H9 (cell line): ENCODE data around the gene WARS2. TPM values are rescaled to one million over a fixed set of nuclear protein-coding genes. Genes with fewer than 3 reads are reported as not detected.

Experiments
- DNase-seq: peaks from one replicate; pipeline ENCODE4 v3.0.0-alpha.2; 2017
- H2AFZ ChIP-seq: one replicate; pipeline ENCODE4 v1.6.1; 2013; ENCODE audit warnings: mild to moderate bottlenecking, low read length, control low read depth, moderate library complexity
- H2AK5ac ChIP-seq: 2 replicates; pipeline ENCODE4 v1.6.1; 2013; ENCODE audit warnings: low read length, control low read depth, mixed read lengths; ENCODE audit not compliant: insufficient read length
- H2BK120ac ChIP-seq: one replicate; pipeline ENCODE4 v1.6.1; 2013; ENCODE audit warnings: low read depth, mild to moderate bottlenecking, low read length, control low read depth, inconsistent platforms; ENCODE audit not compliant: poor library complexity, severe bottlenecking
- H2BK12ac ChIP-seq: 2 replicates; pipeline ENCODE4 v1.6.1; 2013; ENCODE audit warnings: low read length, control low read depth, mixed read lengths, low read depth; ENCODE audit not compliant: insufficient read length
- H2BK15ac ChIP-seq: 2 replicates; pipeline ENCODE4 v1.6.1; 2013; ENCODE audit warnings: low read depth, low read length, control low read depth
- H2BK20ac ChIP-seq: one replicate; pipeline ENCODE4 v1.6.1; 2013; ENCODE audit warnings: low read depth, mild to moderate bottlenecking, low read length, control low read depth, inconsistent platforms; ENCODE audit not compliant: poor library complexity, severe bottlenecking
- H2BK5ac ChIP-seq: 2 replicates; pipeline ENCODE4 v1.6.1; 2013; ENCODE audit warnings: low read length, control low read depth, mixed read lengths; ENCODE audit not compliant: insufficient read length
- H3K14ac ChIP-seq: 2 replicates; pipeline ENCODE4 v1.6.1; 2013; ENCODE audit warnings: low read length, control low read depth; ENCODE audit not compliant: insufficient read depth
- H3K18ac ChIP-seq: 2 replicates; pipeline ENCODE4 v1.6.1; 2013; ENCODE audit warnings: low read depth, mild to moderate bottlenecking, mixed read lengths, low read length, control low read depth; ENCODE audit not compliant: insufficient read length
- H3K23ac ChIP-seq: 2 replicates; pipeline ENCODE4 v1.6.1; 2013; ENCODE audit warnings: low read length, control low read depth, mixed read lengths, low read depth; ENCODE audit not compliant: insufficient read length
- H3K23me2 ChIP-seq: 2 replicates; pipeline ENCODE4 v1.6.1; 2013; ENCODE audit warnings: low read depth, mild to moderate bottlenecking, mixed read lengths, low read length, control low read depth; ENCODE audit not compliant: insufficient read length, poor library complexity, severe bottlenecking
- H3K27ac ChIP-seq: 2 replicates; pipeline ENCODE4 v1.5.1; 2013; ENCODE audit warnings: low read length, control low read depth, mixed read lengths, low read depth; ENCODE audit not compliant: insufficient read length
- H3K27me3 ChIP-seq: 2 replicates; pipeline ENCODE4 v1.6.1; 2013; ENCODE audit warnings: low read length, control low read depth, inconsistent platforms; ENCODE audit not compliant: insufficient read depth
- H3K4ac ChIP-seq: 2 replicates; pipeline ENCODE4 v1.6.1; 2013; ENCODE audit warnings: low read depth, mild to moderate bottlenecking, control low read depth, inconsistent platforms, low read length, moderate library complexity
- H3K4me1 ChIP-seq: 2 replicates; pipeline ENCODE4 v1.6.1; 2013; ENCODE audit warnings: low read length, control low read depth, inconsistent platforms; ENCODE audit not compliant: insufficient read depth
- H3K4me2 ChIP-seq: 2 replicates; pipeline ENCODE4 v1.6.1; 2013; ENCODE audit warnings: low read length, control low read depth, mixed read lengths; ENCODE audit not compliant: insufficient read length, insufficient read depth
- H3K56ac ChIP-seq: 2 replicates; pipeline ENCODE4 v1.6.1; 2013; ENCODE audit warnings: low read depth, mild to moderate bottlenecking, mixed read lengths, low read length, control low read depth; ENCODE audit not compliant: insufficient read length
- H3K79me1 ChIP-seq: 2 replicates; pipeline ENCODE4 v1.6.1; 2013; ENCODE audit warnings: low read depth, mild to moderate bottlenecking, moderate library complexity, low read length, control low read depth, inconsistent platforms; ENCODE audit not compliant: insufficient read depth, poor library complexity, severe bottlenecking
- H3K79me2 ChIP-seq: 2 replicates; pipeline ENCODE4 v1.6.1; 2013; ENCODE audit warnings: low read length, control low read depth, inconsistent platforms; ENCODE audit not compliant: insufficient read depth
- H3K9ac ChIP-seq: 2 replicates; pipeline ENCODE4 v1.6.1; 2013; ENCODE audit warnings: low read length, control low read depth, mixed read lengths; ENCODE audit not compliant: insufficient read length; ENCODE audit errors: extremely low read depth
- H3K9me3 ChIP-seq: one replicate; pipeline ENCODE4 v1.6.1; 2013; ENCODE audit warnings: low read depth, low read length, inconsistent platforms; ENCODE audit not compliant: control insufficient read depth
- H3T11ph ChIP-seq: one replicate; pipeline ENCODE4 v1.6.1; 2013; ENCODE audit warnings: mild to moderate bottlenecking, low read length, control low read depth, inconsistent platforms
- H4K20me1 ChIP-seq: one replicate; pipeline ENCODE4 v1.6.1; 2013; ENCODE audit not compliant: control insufficient read depth, insufficient read length, insufficient read depth
- H4K5ac ChIP-seq: 2 replicates; pipeline ENCODE4 v1.6.1; 2013; ENCODE audit warnings: low read depth, mild to moderate bottlenecking, mixed read lengths, low read length, control low read depth; ENCODE audit not compliant: insufficient read length
- H4K8ac ChIP-seq: replicated peaks from 2 replicates; pipeline ENCODE4 v1.6.1; 2013; ENCODE audit warnings: low read length, control low read depth, mixed read lengths, low read depth; ENCODE audit not compliant: insufficient read length
- H4K91ac ChIP-seq: 2 replicates; pipeline ENCODE4 v1.6.1; 2013; ENCODE audit warnings: low read depth, mild to moderate bottlenecking, moderate library complexity, mixed read lengths, low read length, control low read depth; ENCODE audit not compliant: insufficient read length
- H3K27ac Mint-ChIP-seq, 3 experiments: 2 replicates in 2 of 3; 3 replicates in 1 of 3; pipeline ENCODE4 v1.8.0; 2020 to 2021; ENCODE audit warnings: mixed read lengths in 3 of 3, mild to moderate bottlenecking in 1 of 3, moderate library complexity in 1 of 3
- H3K27me3 Mint-ChIP-seq: 2 replicates; pipeline ENCODE4 v1.8.0; 2021; ENCODE audit warnings: low read depth, mild to moderate bottlenecking, moderate library complexity, mixed read lengths
- H3K36me3 Mint-ChIP-seq, 3 experiments: 2 replicates in 2 of 3; 3 replicates in 1 of 3; pipeline ENCODE4 v1.8.0; 2020 to 2021; ENCODE audit warnings: low read depth in 3 of 3, mixed read lengths in 3 of 3; ENCODE audit not compliant: insufficient read depth in 1 of 3
- H3K4me1 Mint-ChIP-seq, 2 experiments: 2 replicates each; pipeline ENCODE4 v1.8.0; 2020; ENCODE audit warnings: mixed read lengths in 2 of 2
- H3K4me3 Mint-ChIP-seq, 2 experiments: 2 replicates in 1 of 2; 3 replicates in 1 of 2; pipeline ENCODE4 v1.8.0; 2020 to 2021; ENCODE audit warnings: mild to moderate bottlenecking in 2 of 2, mixed read lengths in 2 of 2, moderate library complexity in 1 of 2
- H3K9me3 Mint-ChIP-seq, 2 experiments: 2 replicates in 1 of 2; 3 replicates in 1 of 2; pipeline ENCODE4 v1.8.0; 2020; ENCODE audit warnings: mild to moderate bottlenecking in 2 of 2, mixed read lengths in 2 of 2, moderate library complexity in 1 of 2
- WGBS: extraction: QIAGEN DNeasy Blood & Tissue Kit; methylation state at CpG from one replicate; pipeline ENCODE4 v1.1.7; 2013; ENCODE audit warnings: missing lambda C conversion rate, low lambda C conversion rate, mixed read lengths; ENCODE audit not compliant: insufficient read length; ENCODE audit errors: extremely low coverage; 5-methylcytosine and 5-hydroxymethylcytosine counted together
- total RNA-seq: library from RNA; stranded (reverse); gene quantifications from 2 replicates; pipeline ENCODE4 v1.2.1, GENCODE V29; 2021
- TF ChIP-seq, protein P1 (sequence below): fragments of 200-600 bp; sonication (generic); conservative IDR thresholded peaks from 3 replicates; pipeline ENCODE4 v1.8.0; 2021; ENCODE audit warnings: antibody characterized with exemption, mild to moderate bottlenecking

The WARS2 gene
- total RNA-seq, 1 experiment from 2014 or later, result 9.7 TPM

DNA sequence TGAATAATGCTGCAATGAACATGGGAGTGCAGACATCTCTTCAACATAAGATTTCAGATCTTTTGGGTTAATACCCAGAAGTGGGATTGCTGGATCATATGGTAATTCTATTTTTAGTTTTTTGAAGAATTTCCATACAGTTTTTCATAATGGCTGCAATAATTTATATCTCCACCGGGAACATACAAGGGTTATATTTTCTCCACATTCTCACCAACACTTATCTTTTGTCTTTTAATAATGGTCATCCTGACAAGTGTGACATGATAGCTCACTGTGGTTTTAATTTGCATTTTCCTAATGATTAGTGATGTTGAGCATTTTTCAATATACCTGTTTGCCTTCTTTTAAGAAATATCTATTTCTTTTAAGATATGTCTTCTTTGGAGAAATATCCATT lies 44.5 kb upstream of the WARS2 start:
- Histone ChIP-seq H3K27ac (no peak overlapping the region), H3K4me2 (no peak overlapping the region), H3K79me2 (no peaks in the 10 kb centered on the region), H2BK5ac (no peak overlapping the region), H3K4ac (no peak overlapping the region), H4K20me1 (no peaks in the 10 kb centered on the region), H3K79me1 (no peaks in the 10 kb centered on the region), H3K18ac (no peak overlapping the region), H3K23ac (no peak overlapping the region), H3K23me2 (no peaks in the 10 kb centered on the region), H3K56ac (no peak overlapping the region), H4K91ac (no peak overlapping the region), H3K14ac (no peak overlapping the region), H2BK15ac (no peak overlapping the region), H3K9ac (no peak overlapping the region), H3T11ph (no peak overlapping the region), H2AK5ac (no peak overlapping the region), H3K27me3 (no peaks in the 10 kb centered on the region), H2BK20ac (no peak overlapping the region), H2AFZ (no peak overlapping the region), H2BK120ac (no peak overlapping the region), H2BK12ac (no peak overlapping the region), H4K8ac (no peak overlapping the region), H3K4me1 (no peaks in the 10 kb centered on the region), H4K5ac (no peak overlapping the region), H3K9me3 (no peaks in the 10 kb centered on the region)
- WGBS, result no CpG with 5 or more reads among the region's 1 CpG
- H3K4me1 Mint-ChIP-seq, result no peaks in the 10 kb centered on the region
- H3K27ac Mint-ChIP-seq, result no peak overlapping the region
- H3K36me3 Mint-ChIP-seq, result peaks cover 2 to 3% (median 3%) of the 10 kb centered on the region in 3 experiments; a peak in 5 of 7 replicates
- DNase-seq, result no peak
- no peaks in the 10 kb centered on the region for H3K27me3 Mint-ChIP-seq
- H3K4me3 Mint-ChIP-seq, result no peak overlapping the region
- no peaks in the 10 kb centered on the region; a peak in 1 of 5 replicates for H3K9me3 Mint-ChIP-seq
- TF ChIP-seq, protein P1, sequence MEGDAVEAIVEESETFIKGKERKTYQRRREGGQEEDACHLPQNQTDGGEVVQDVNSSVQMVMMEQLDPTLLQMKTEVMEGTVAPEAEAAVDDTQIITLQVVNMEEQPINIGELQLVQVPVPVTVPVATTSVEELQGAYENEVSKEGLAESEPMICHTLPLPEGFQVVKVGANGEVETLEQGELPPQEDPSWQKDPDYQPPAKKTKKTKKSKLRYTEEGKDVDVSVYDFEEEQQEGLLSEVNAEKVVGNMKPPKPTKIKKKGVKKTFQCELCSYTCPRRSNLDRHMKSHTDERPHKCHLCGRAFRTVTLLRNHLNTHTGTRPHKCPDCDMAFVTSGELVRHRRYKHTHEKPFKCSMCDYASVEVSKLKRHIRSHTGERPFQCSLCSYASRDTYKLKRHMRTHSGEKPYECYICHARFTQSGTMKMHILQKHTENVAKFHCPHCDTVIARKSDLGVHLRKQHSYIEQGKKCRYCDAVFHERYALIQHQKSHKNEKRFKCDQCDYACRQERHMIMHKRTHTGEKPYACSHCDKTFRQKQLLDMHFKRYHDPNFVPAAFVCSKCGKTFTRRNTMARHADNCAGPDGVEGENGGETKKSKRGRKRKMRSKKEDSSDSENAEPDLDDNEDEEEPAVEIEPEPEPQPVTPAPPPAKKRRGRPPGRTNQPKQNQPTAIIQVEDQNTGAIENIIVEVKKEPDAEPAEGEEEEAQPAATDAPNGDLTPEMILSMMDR, result no peak
